Measurements from ENCODE around the gene NDUFA7. TPM values are rescaled to one million over a fixed set of nuclear protein-coding genes. Genes with fewer than 3 reads are reported as not detected.

NDUFA7 gene
- total RNA-seq, 4 donors from 2014 or later = 23.8 to 40.6 (median 32.8) TPM

- no peak for DNase-seq
- Histone ChIP-seq H3K36me3 (peaks cover 4 to 57% (median 6%) of the 10 kb centered on the region in 3 donors), H3K4me3 (no peak overlapping the region), H3K9me3 (no peaks in the 10 kb centered on the region), H3K27me3 (peaks cover 0 to 2% (median 0%) of the 10 kb centered on the region in 4 donors), H3K4me1 (no peaks in the 10 kb centered on the region), H3K27ac (no peak overlapping the region)
- WGBS, 2 donors = 91 to 100% methylated on average over 1 to 4 of the region's 6 CpGs
- no peak for TF ChIP-seq POLR2A (IDR thresholded peaks at IDR 0.05)
- TF ChIP-seq CTCF (IDR thresholded peaks at IDR 0.05) = no peak
- intact Hi-C loops (cut with DNase I) = no loop called here
Measured at GRCh38 chr19:8262431-8262830, 58.7 kb downstream of the NDUFA7 start.

- H3K4me1 ChIP-seq = no peaks in the 10 kb centered on the region
- TF ChIP-seq CTCF (IDR thresholded peaks at IDR 0.05) = no peak
- no peak for TF ChIP-seq POLR2A (IDR thresholded peaks at IDR 0.05)
- H3K27me3 ChIP-seq = no peaks in the 10 kb centered on the region
- H3K36me3 ChIP-seq = peaks cover 4 to 63% (median 10%) of the 10 kb centered on the region in 3 donors
- DNase-seq = no peak
- intact Hi-C loops (cut with DNase I) = no loop called here
- no peak overlapping the region for H3K4me3 ChIP-seq
- no peak overlapping the region for H3K27ac ChIP-seq
- 90 to 100% methylated on average over 1 to 6 of the region's 14 CpGs for WGBS, 2 donors
- no peaks in the 10 kb centered on the region for H3K9me3 ChIP-seq
Measured at GRCh38 chr19:8261881-8262280, 59.3 kb downstream of the NDUFA7 start.

GRCh38 chr19:8261347-8261746 lies 59.8 kb downstream of the NDUFA7 start:
- intact Hi-C loops (cut with DNase I) = no loop called here
- no peaks in the 10 kb centered on the region for H3K9me3 ChIP-seq
- 76 to 93% methylated on average over 5 to 8 of the region's 9 CpGs for WGBS, 2 donors
- no peak overlapping the region for H3K27ac ChIP-seq
- no peaks in the 10 kb centered on the region for H3K27me3 ChIP-seq
- no peak overlapping the region for H3K4me3 ChIP-seq
- TF ChIP-seq POLR2A (IDR thresholded peaks at IDR 0.05) (no peak), CTCF (IDR thresholded peaks at IDR 0.05) (no peak)
- peaks cover 8 to 68% (median 14%) of the 10 kb centered on the region in 3 donors for H3K36me3 ChIP-seq
- no peaks in the 10 kb centered on the region for H3K4me1 ChIP-seq
- DNase-seq = no peak

Other genes with a start within 250 kb of the NDUFA7 start
- under 1 TPM in 1 of 4 donors, not detected in 3; 0.09 TPM for gene FBN3, start 171.8 kb downstream of the NDUFA7 start, total RNA-seq
- gene CERS4, start 112.0 kb downstream of the NDUFA7 start, total RNA-seq = 100 to 1,000 TPM in 1 of 4 donors, 10 to 100 TPM in 3; 44.1 to 184 (median 89.1) TPM
- 10 to 100 TPM in 3 of 4 donors, 1 to 10 TPM in 1; 8.7 to 27.0 (median 22.3) TPM for gene CD320, start 13.0 kb downstream of the NDUFA7 start, total RNA-seq
- gene RPS28, start 121 bp upstream of the NDUFA7 start, total RNA-seq = 100 to 1,000 TPM; 267 to 710 (median 400) TPM
- gene KANK3, start 21.9 kb upstream of the NDUFA7 start, total RNA-seq = 1 to 10 TPM; 2.9 to 8.8 (median 4.4) TPM
- 10 to 100 TPM; 17.0 to 37.1 (median 19.2) TPM for gene ANGPTL4, start 42.8 kb upstream of the NDUFA7 start, total RNA-seq
- 10 to 100 TPM; 11.3 to 44.0 (median 26.0) TPM for gene RAB11B, start 69.0 kb upstream of the NDUFA7 start, total RNA-seq
- gene MARCHF2, start 91.9 kb upstream of the NDUFA7 start, total RNA-seq = 10 to 100 TPM; 34.5 to 78.9 (median 61.7) TPM
- 100 to 1,000 TPM; 102 to 162 (median 128) TPM for gene HNRNPM, start 123.6 kb upstream of the NDUFA7 start, total RNA-seq
- gene PRAM1, start 181.3 kb upstream of the NDUFA7 start, total RNA-seq = under 1 TPM in 1 of 4 donors, not detected in 3; 0.57 TPM
- gene ZNF414, start 192.8 kb upstream of the NDUFA7 start, total RNA-seq = 10 to 100 TPM in 3 of 4 donors, 1 to 10 TPM in 1; 4.0 to 29.9 (median 19.4) TPM

Measured in esophagus squamous epithelium (tissue), 5 donors.